IPS-18a (cell line): ENCODE measurements around the gene DNAJC28.

Source experiments
- H3K27ac ChIP-seq: one replicate; pipeline ENCODE4 v1.5.1; 2013; ENCODE audit warnings: low read length
- H3K27me3 ChIP-seq: one replicate; pipeline ENCODE4 v1.6.1; 2013; ENCODE audit warnings: mild to moderate bottlenecking, low read length; ENCODE audit not compliant: control insufficient read depth, insufficient read depth
- H3K36me3 ChIP-seq: one replicate; pipeline ENCODE4 v1.6.1; 2013; ENCODE audit warnings: low read depth, low read length; ENCODE audit not compliant: control insufficient read depth
- H3K4me1 ChIP-seq: one replicate; pipeline ENCODE4 v1.6.1; 2013; ENCODE audit warnings: low read depth, low read length; ENCODE audit not compliant: control insufficient read depth
- H3K4me3 ChIP-seq: one replicate; pipeline ENCODE4 v1.5.1; 2013; ENCODE audit warnings: low read length
- H3K9ac ChIP-seq: one replicate; pipeline ENCODE4 v1.6.1; 2013; ENCODE audit warnings: mild to moderate bottlenecking, low read length, moderate library complexity
- H3K9me3 ChIP-seq: one replicate; pipeline ENCODE4 v1.6.1; 2013; ENCODE audit warnings: low read depth, low read length; ENCODE audit not compliant: control insufficient read depth

DNAJC28 gene, protein sequence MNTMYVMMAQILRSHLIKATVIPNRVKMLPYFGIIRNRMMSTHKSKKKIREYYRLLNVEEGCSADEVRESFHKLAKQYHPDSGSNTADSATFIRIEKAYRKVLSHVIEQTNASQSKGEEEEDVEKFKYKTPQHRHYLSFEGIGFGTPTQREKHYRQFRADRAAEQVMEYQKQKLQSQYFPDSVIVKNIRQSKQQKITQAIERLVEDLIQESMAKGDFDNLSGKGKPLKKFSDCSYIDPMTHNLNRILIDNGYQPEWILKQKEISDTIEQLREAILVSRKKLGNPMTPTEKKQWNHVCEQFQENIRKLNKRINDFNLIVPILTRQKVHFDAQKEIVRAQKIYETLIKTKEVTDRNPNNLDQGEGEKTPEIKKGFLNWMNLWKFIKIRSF

GRCh38 chr21:33491373-33492102 is at the start of gene DNAJC28:
Gene DNAJC28 (minus strand): TSS chr21:33491716. CDS start chr21:33489393, 2,323 bp downstream.
- Histone ChIP-seq H3K9ac (peak within 1 kb of the TSS; percentile 65), H3K4me3 (peak within 1 kb of the TSS; percentile 94), H3K4me1 (peaks cover 2% of the 10 kb centered on the region), H3K27me3 (no peaks in the 10 kb centered on the region), H3K27ac (no peak within 1 kb of the TSS), H3K36me3 (no peaks in the 10 kb centered on the region), H3K9me3 (no peaks in the 10 kb centered on the region)

DNA sequence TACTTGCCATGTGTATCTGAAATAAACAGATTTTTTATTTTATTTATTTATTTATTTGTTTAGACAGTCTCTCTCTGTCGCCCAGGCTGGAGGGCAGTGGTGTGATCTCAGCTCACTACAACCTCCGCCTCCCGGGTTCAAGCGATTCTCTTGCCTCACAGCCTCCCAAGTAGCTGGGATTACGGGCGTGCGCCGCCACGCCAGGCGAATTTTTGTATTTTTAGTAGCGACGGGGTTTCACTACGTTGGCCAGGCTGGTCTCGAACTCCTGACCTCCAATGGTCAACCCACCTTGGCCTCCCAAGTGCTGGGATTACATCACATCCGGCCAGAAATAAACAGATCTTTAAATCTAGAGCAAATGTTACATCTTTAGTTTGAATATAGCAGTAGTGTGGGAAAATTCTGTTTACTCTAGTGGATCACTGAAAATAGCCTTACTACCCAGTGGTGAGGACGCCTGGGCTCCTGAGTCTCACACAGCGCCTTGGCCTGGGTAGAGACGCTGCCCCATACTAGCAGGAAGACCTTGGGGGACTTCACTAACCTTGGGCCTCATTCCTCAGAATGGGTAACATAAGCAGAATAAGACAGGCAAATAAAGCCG is 49.7 kb upstream of the DNAJC28 start:
- H3K27ac ChIP-seq: peak overlapping the region; percentile 62
- H3K27me3 ChIP-seq: no peaks in the 10 kb centered on the region
- H3K4me3 ChIP-seq: peak overlapping the region; percentile 100
- peaks cover 11% of the 10 kb centered on the region for H3K4me1 ChIP-seq
- no peaks in the 10 kb centered on the region for H3K9me3 ChIP-seq
- peak overlapping the region; percentile 100 for H3K9ac ChIP-seq
- H3K36me3 ChIP-seq: peaks cover 39% of the 10 kb centered on the region

DNA sequence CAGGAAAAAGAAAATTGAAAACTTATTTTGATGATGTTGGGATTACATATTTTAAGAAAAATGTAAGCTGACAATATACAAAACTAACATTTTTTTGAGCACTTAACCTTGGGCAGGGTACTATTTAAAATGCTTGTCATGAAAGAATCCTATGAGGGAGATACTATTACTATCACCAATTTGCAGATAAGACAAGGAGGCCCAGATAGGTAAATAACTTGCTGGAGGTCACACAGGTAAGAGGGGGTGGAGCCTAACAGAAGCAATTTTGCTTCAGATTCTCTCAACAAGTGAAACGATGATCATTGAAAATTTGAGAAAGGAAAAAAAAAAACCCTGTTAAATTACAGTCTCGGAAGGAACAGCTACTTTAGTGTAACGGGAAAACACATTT is 49.2 kb upstream of the DNAJC28 start:
- peaks cover 10% of the 10 kb centered on the region for H3K4me1 ChIP-seq
- no peaks in the 10 kb centered on the region for H3K9me3 ChIP-seq
- no peaks in the 10 kb centered on the region for H3K27me3 ChIP-seq
- peak overlapping the region; percentile 100 for H3K9ac ChIP-seq
- peak overlapping the region; percentile 100 for H3K4me3 ChIP-seq
- peak overlapping the region; percentile 19 for H3K27ac ChIP-seq
- H3K36me3 ChIP-seq: peaks cover 42% of the 10 kb centered on the region

DNA sequence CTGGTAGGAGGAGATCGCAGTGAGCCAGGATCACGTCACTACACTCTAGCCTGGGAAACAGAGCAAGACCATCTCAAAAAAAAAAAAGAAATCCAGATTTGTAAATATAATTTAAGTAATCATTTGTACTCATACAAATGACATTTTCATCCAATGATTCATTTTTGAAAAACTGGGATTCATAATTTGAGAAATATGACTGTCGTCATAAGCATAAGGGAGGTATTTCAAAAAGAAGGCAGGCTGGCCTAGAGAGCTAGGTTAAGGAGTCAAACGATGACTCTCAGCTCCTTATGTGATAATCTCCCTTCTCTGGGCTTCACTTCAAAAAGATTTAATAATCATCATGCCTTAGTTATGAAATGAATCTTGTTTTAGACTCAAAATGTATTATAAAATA is 48.1 kb upstream of the DNAJC28 start:
- no peak overlapping the region for H3K4me3 ChIP-seq
- H3K4me1 ChIP-seq: peaks cover 7% of the 10 kb centered on the region
- no peaks in the 10 kb centered on the region for H3K27me3 ChIP-seq
- no peak overlapping the region for H3K27ac ChIP-seq
- H3K36me3 ChIP-seq: peaks cover 53% of the 10 kb centered on the region
- no peak overlapping the region for H3K9ac ChIP-seq
- H3K9me3 ChIP-seq: no peaks in the 10 kb centered on the region

GRCh38 chr21:33537212-33537611 is 45.7 kb upstream of the DNAJC28 start:
- Histone ChIP-seq H3K9me3 (no peaks in the 10 kb centered on the region), H3K36me3 (peaks cover 74% of the 10 kb centered on the region), H3K4me3 (no peak overlapping the region), H3K9ac (no peak overlapping the region), H3K27ac (no peak overlapping the region), H3K4me1 (peaks cover 7% of the 10 kb centered on the region), H3K27me3 (no peaks in the 10 kb centered on the region)

- Histone ChIP-seq H3K27me3 (no peaks in the 10 kb centered on the region), H3K9ac (no peak overlapping the region), H3K4me1 (no peaks in the 10 kb centered on the region), H3K4me3 (no peak overlapping the region), H3K27ac (no peak overlapping the region), H3K9me3 (no peaks in the 10 kb centered on the region), H3K36me3 (peaks cover 96% of the 10 kb centered on the region)
Measured at GRCh38 chr21:33531007-33531406, 39.5 kb upstream of the DNAJC28 start.

DNA sequence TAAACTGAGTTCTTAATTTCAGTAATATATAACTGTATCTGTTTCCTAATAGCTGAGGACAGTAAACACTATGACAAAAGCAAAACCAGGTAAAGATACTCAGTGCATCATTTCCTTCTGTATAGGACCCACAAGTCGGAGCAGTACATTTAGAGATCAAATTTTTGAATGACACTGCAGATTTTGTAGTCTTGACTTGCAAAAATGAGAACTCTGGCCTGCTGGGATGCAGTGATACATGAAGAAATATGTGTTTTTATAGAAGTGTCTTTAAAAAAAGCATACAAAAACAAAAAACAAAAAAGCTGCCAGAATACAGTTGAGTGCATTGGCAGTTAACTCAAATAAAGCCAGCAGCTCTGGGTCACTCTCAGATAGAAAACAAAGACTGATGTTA is 31.4 kb upstream of the DNAJC28 start:
- peaks cover 76% of the 10 kb centered on the region for H3K36me3 ChIP-seq
- no peaks in the 10 kb centered on the region for H3K4me1 ChIP-seq
- no peak overlapping the region for H3K27ac ChIP-seq
- no peaks in the 10 kb centered on the region for H3K9me3 ChIP-seq
- no peak overlapping the region for H3K4me3 ChIP-seq
- no peak overlapping the region for H3K9ac ChIP-seq
- H3K27me3 ChIP-seq: no peaks in the 10 kb centered on the region

DNA sequence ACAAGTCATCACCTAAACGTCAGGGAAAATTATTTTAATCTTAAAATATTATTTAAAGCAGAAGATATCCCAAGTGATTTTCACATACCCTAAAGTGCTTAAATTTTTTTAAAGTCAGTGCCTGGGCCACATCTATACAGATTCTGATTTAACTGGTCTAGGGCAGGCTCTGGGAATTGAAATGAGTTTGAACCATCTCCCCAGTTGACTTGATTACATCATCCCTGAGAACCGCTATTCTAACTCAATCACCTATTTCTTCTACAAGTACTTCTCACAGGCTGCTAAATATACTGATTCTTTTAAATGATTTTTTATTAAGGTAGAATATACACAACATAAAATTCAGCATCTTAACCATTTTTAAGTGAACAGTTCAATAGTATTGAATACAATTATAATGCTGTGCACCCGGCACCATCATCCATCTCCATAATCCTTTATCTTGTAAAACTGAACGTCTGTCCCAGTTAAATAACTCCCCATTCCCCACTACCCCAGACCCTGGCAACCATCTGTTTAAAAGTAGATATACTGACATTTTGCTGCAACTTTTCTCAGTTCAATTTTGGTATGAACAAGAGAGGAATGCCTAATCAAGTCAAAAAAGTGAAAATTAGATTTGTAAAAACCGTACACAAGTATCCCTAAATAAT is 30.9 kb upstream of the DNAJC28 start:
- Histone ChIP-seq H3K9ac (no peak overlapping the region), H3K9me3 (no peaks in the 10 kb centered on the region), H3K36me3 (peaks cover 76% of the 10 kb centered on the region), H3K27ac (no peak overlapping the region), H3K27me3 (no peaks in the 10 kb centered on the region), H3K4me1 (no peaks in the 10 kb centered on the region), H3K4me3 (no peak overlapping the region)

GRCh38 chr21:33518899-33519298 is 27.4 kb upstream of the DNAJC28 start:
- Histone ChIP-seq H3K9me3 (no peaks in the 10 kb centered on the region), H3K4me1 (no peaks in the 10 kb centered on the region), H3K4me3 (no peak overlapping the region), H3K36me3 (peaks cover 75% of the 10 kb centered on the region), H3K27ac (no peak overlapping the region), H3K9ac (no peak overlapping the region), H3K27me3 (no peaks in the 10 kb centered on the region)

- H3K36me3 ChIP-seq: peaks cover 86% of the 10 kb centered on the region
- no peaks in the 10 kb centered on the region for H3K4me1 ChIP-seq
- H3K27me3 ChIP-seq: no peaks in the 10 kb centered on the region
- no peak overlapping the region for H3K4me3 ChIP-seq
- H3K9ac ChIP-seq: no peak overlapping the region
- H3K27ac ChIP-seq: no peak overlapping the region
- no peaks in the 10 kb centered on the region for H3K9me3 ChIP-seq
Measured at GRCh38 chr21:33514229-33514628, 22.7 kb upstream of the DNAJC28 start.

- H3K4me3 ChIP-seq: no peak overlapping the region
- H3K9me3 ChIP-seq: no peaks in the 10 kb centered on the region
- H3K4me1 ChIP-seq: no peaks in the 10 kb centered on the region
- H3K9ac ChIP-seq: no peak overlapping the region
- H3K36me3 ChIP-seq: peaks cover 80% of the 10 kb centered on the region
- H3K27me3 ChIP-seq: no peaks in the 10 kb centered on the region
- no peak overlapping the region for H3K27ac ChIP-seq
Measured at GRCh38 chr21:33512481-33512880, 21.0 kb upstream of the DNAJC28 start.
